ENCODE data around the gene PYURF.

DNA sequence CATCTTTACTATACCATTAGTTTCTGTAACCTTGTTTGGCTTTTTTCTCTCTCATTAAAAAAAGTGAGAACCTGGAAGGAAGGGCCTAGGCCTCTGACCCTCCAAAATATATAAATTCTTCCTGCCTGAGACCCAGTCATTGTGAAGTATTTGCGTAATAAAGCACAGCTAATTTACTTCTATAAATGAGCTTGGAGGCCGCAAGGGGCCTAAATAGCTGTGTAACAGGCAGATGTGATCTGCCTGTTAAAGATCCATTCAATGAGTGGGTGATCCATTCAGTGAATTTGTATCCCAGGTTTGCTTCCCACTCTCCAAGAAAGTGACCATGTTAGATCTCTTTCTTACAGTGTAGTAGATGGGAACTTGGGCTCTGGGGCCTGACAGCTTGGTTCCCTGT, 595 bp upstream of the PYURF start:
- TF ChIP-seq TAF1 (IDR thresholded peaks at IDR 0.05; ENCODE audit: low read depth) (no peak), EP300 (IDR thresholded peaks at IDR 0.05; ENCODE audit: borderline replicate concordance) (no peak), RAD21 (IDR thresholded peaks at IDR 0.05; ENCODE audit: low read depth) (no peak), YY1 (IDR thresholded peaks at IDR 0.05; ENCODE audit: low read depth) (no peak), MAX (IDR thresholded peaks at IDR 0.05) (no peak)

Data from Ishikawa (cell line).